Fibroblast of lung (primary cell): ENCODE measurements around the gene PJVK.

ENCODE experiments used
- CTCF ChIP-seq, 2 donors: IDR thresholded peaks in 1 of 2; conservative IDR thresholded peaks in 1 of 2; 1 replicate in 1 of 2; 2 replicates in 1 of 2; pipeline ENCODE4 v1.5.1; 2011 to 2012; ENCODE audit warnings: low read length in 2 of 2, control low read depth in 1 of 2, inconsistent platforms in 1 of 2, low read depth in 1 of 2, mild to moderate bottlenecking in 1 of 2
- EZH2 ChIP-seq: IDR thresholded peaks from 2 replicates; pipeline ENCODE4 v1.5.1; 2012; ENCODE audit warnings: low read length, control low read depth, mild to moderate bottlenecking; ENCODE audit errors: missing control alignments

- TF ChIP-seq CTCF (conservative IDR thresholded peaks at IDR 0.05 in 1 of 2, IDR thresholded peaks at IDR 0.05 in 1 of 2; ENCODE audit: low read depth in 1 of 2, low read length in 2 of 2) (no peak), EZH2 (no peak)
Observed at GRCh38 chr2:178482437-178482836, 31.3 kb downstream of the PJVK start.
